Effector memory CD4-positive, alpha-beta T cell (primary cell): ENCODE data around the gene MEF2C.

Experiments
- DNase-seq, 3 donors: peaks; one replicate each; pipeline ENCODE4 v3.0.0-alpha.2; 2020
- H3K27ac ChIP-seq: 2 replicates; pipeline ENCODE4 v1.7.0; 2013; ENCODE audit warnings: mild to moderate bottlenecking, low read length, moderate library complexity; ENCODE audit not compliant: insufficient read depth, poor library complexity, severe bottlenecking
- H3K27me3 ChIP-seq: replicated peaks from 2 replicates; pipeline ENCODE4 v1.7.0; 2013; ENCODE audit warnings: mild to moderate bottlenecking, low read length; ENCODE audit not compliant: insufficient read depth, control insufficient read depth, poor library complexity, severe bottlenecking
- H3K36me3 ChIP-seq: 2 replicates; pipeline ENCODE4 v1.7.0; 2013; ENCODE audit warnings: mild to moderate bottlenecking, low read length, moderate library complexity; ENCODE audit not compliant: control insufficient read depth, insufficient read depth
- H3K4me1 ChIP-seq: 2 replicates; pipeline ENCODE4 v1.7.0; 2013; ENCODE audit warnings: low read length, mild to moderate bottlenecking; ENCODE audit not compliant: control insufficient read depth, insufficient read depth, poor library complexity, severe bottlenecking
- H3K4me3 ChIP-seq: 2 replicates; pipeline ENCODE4 v1.7.0; 2013; ENCODE audit warnings: low read length, low read depth, mild to moderate bottlenecking; ENCODE audit not compliant: insufficient read depth, poor library complexity, severe bottlenecking
- H3K9me3 ChIP-seq: 2 replicates; pipeline ENCODE4 v1.7.0; 2013; ENCODE audit warnings: mild to moderate bottlenecking, low read length, moderate library complexity; ENCODE audit not compliant: control insufficient read depth

MEF2C gene

GRCh38 chr5:88815050-88815789 is 67.8 kb downstream of the MEF2C start:
- Histone ChIP-seq H3K9me3 (no peaks in the 10 kb centered on the region), H3K4me1 (no peaks in the 10 kb centered on the region), H3K27me3 (no peaks in the 10 kb centered on the region), H3K36me3 (no peaks in the 10 kb centered on the region), H3K4me3 (no peak overlapping the region), H3K27ac (no peak overlapping the region)
- DNase-seq, result no peak

DNA sequence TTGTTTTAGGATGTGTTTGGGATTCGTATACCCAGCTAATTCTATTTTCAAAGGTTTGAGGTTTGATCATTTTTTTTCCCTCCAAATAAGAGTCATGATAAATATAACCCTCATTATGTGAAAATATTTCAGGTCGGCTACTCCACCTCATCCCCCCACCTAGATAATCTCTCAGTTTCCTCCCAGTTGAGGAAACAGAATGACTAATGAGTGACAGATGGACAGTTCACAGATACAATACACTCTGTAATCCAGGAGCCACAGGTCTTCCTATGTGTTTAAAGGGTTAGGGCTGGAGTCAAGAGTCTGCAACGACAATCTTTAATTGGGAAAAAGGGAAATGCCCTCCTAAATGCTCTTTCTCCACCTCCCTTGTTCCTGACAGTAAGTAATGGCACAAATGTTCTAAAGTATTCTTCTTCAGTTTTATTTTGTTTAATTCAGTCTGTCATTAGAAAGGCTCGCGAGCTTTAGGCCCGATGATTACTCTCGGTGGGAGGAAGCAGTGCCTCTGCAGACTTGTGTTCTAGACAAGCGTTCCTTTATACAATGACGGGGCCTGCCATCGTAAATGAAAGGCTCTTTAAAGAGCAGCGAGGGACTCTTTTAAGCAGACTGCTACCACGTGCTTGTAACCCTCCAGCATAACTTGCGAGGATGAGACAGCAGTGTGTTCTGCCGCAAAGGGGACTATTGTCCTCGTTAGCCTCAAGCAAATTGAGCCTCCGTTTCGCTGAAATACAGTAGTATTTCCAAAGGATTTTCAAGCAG is 69.0 kb downstream of the MEF2C start:
- H3K9me3 ChIP-seq, result no peaks in the 10 kb centered on the region
- DNase-seq, result no peak
- no peak overlapping the region for H3K4me3 ChIP-seq
- H3K36me3 ChIP-seq, result no peaks in the 10 kb centered on the region
- H3K27ac ChIP-seq, result no peak overlapping the region
- H3K4me1 ChIP-seq, result no peaks in the 10 kb centered on the region
- H3K27me3 ChIP-seq, result no peaks in the 10 kb centered on the region

- no peaks in the 10 kb centered on the region for H3K9me3 ChIP-seq
- H3K36me3 ChIP-seq, result no peaks in the 10 kb centered on the region
- no peaks in the 10 kb centered on the region for H3K4me1 ChIP-seq
- no peaks in the 10 kb centered on the region for H3K27me3 ChIP-seq
- no peak for DNase-seq
- H3K27ac ChIP-seq, result no peak overlapping the region
- H3K4me3 ChIP-seq, result no peak overlapping the region
Observed at GRCh38 chr5:88813244-88813643, 69.7 kb downstream of the MEF2C start.

GRCh38 chr5:88808153-88808552 is 74.8 kb downstream of the MEF2C start:
- H3K27me3 ChIP-seq, result no peaks in the 10 kb centered on the region
- no peaks in the 10 kb centered on the region for H3K36me3 ChIP-seq
- no peaks in the 10 kb centered on the region for H3K9me3 ChIP-seq
- H3K27ac ChIP-seq, result no peak overlapping the region
- no peak overlapping the region for H3K4me3 ChIP-seq
- DNase-seq, result no peak
- no peaks in the 10 kb centered on the region for H3K4me1 ChIP-seq

GRCh38 chr5:88807327-88807726 is 75.7 kb downstream of the MEF2C start:
- Histone ChIP-seq H3K27ac (no peak overlapping the region), H3K27me3 (no peaks in the 10 kb centered on the region), H3K4me1 (no peaks in the 10 kb centered on the region), H3K4me3 (no peak overlapping the region), H3K36me3 (no peaks in the 10 kb centered on the region), H3K9me3 (no peaks in the 10 kb centered on the region)
- no peak for DNase-seq

DNA sequence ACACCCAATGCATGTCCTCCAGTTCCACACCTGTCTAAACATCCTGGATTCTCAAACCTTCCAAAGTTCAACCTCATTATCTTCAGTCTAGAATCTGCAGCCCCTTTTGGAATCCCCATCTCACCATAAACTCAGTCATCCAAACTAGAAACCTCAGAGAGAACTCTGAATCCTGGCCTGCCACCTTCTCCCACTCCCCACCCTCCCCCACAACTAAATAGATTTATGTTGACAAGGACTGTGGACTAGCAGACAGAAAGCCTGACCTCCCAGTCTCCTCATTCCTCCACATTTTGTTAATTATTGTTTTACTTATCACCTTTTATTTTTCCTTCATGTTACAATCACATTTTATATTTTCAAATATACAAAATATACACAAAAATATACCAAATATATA is 76.6 kb downstream of the MEF2C start:
- no peaks in the 10 kb centered on the region for H3K36me3 ChIP-seq
- H3K27ac ChIP-seq, result no peak overlapping the region
- no peaks in the 10 kb centered on the region for H3K4me1 ChIP-seq
- H3K27me3 ChIP-seq, result no peaks in the 10 kb centered on the region
- no peak overlapping the region for H3K4me3 ChIP-seq
- DNase-seq, result no peak
- no peaks in the 10 kb centered on the region for H3K9me3 ChIP-seq

DNA sequence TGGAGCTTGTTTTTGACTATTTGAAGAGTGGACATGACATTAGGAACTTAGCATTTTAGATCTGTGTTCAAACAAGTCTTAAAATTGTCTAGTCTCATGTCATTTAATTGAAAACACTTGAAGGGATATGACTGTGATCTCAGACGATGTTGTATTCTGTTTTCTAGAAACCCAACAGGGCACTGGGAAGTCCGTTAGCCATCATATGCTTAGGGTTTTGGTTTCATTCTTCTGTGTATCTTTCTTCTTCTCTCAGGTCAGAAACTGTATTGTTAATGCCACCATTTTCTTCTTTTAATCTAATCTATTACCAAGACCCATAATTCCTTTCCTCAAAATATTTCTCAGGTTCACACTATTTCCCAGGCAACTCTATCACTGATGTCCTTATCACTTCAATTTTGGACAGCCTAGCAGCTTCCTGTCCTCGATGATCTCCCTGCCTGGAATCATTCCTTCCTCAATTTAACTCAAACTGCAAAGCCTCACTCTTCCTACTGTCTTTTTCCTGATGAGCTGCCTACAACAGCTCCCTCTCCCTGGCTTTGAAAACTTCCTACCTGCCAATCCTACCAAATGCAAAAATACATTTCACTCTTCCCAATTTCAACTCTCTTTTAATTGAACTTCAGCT is 77.7 kb downstream of the MEF2C start:
- no peak for DNase-seq
- Histone ChIP-seq H3K36me3 (no peaks in the 10 kb centered on the region), H3K4me1 (no peaks in the 10 kb centered on the region), H3K9me3 (no peaks in the 10 kb centered on the region), H3K4me3 (no peak overlapping the region), H3K27ac (no peak overlapping the region), H3K27me3 (no peaks in the 10 kb centered on the region)

DNA sequence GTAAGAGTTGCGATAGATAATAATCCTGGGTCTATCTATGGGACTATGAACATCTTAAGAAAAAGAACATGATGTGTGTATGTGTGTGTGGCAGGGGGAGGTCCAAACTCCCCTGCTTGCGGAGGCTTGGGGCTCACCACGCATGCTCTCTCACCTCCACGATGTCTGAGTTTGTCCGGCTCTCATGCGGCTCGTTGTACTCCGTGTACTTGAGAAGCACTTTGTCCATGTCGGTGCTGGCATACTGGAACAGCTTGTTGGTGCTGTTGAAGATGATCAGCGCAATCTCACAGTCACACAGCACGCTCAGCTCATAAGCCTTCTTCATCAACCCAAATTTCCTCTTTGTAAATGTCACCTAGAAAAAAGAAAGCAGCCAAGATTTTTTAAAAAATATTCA is 78.5 kb downstream of the MEF2C start:
- H3K4me3 ChIP-seq, result no peak overlapping the region
- no peaks in the 10 kb centered on the region for H3K9me3 ChIP-seq
- H3K27me3 ChIP-seq, result no peaks in the 10 kb centered on the region
- no peaks in the 10 kb centered on the region for H3K4me1 ChIP-seq
- H3K36me3 ChIP-seq, result no peaks in the 10 kb centered on the region
- DNase-seq, result no peak
- H3K27ac ChIP-seq, result no peak overlapping the region

GRCh38 chr5:88803309-88803708 is 79.7 kb downstream of the MEF2C start:
- Histone ChIP-seq H3K27me3 (no peaks in the 10 kb centered on the region), H3K4me3 (no peak overlapping the region), H3K4me1 (no peaks in the 10 kb centered on the region), H3K36me3 (no peaks in the 10 kb centered on the region), H3K9me3 (no peaks in the 10 kb centered on the region), H3K27ac (no peak overlapping the region)
- DNase-seq, result no peak

DNA sequence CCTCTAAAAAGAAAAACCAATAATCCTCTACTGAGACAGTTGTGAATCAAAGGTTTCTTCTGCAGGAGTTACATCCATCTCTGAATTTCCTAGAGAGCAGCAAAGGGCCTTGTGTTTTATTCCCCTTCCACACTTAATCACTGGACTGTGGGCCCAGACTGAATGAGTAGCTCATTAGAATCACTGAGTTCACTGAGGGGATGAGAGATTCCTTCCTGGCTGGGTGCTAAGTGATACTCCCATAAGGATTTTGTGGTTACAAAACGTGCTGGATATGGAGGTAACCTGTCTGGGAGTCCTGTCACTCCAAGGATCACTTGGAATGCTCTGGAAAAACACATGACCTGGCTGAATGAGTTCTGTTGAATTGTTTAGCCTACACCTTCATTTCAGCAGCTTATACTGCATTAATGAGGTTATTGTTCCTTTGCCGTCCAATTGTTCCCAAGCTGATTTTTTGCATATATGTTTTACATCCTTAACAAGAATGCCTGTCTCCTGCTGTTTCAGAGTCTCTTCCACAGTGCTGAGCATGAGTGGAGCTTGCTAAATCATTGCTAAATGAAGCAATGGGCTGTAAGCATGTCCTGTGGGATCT is 82.9 kb downstream of the MEF2C start:
- Histone ChIP-seq H3K27ac (no peak overlapping the region), H3K4me1 (no peaks in the 10 kb centered on the region), H3K36me3 (no peaks in the 10 kb centered on the region), H3K27me3 (no peaks in the 10 kb centered on the region), H3K4me3 (no peak overlapping the region), H3K9me3 (no peaks in the 10 kb centered on the region)
- DNase-seq, result no peak
